GM10847 (cell line): ENCODE measurements around the gene PNPLA1.

Experiments used
- POLR2A ChIP-seq: IDR thresholded peaks from 2 replicates; pipeline ENCODE4 v1.6.1; 2011; ENCODE audit not compliant: insufficient read length; ENCODE audit errors: extremely low read depth

Gene PNPLA1

GRCh38 chr6:36269834-36270705, at the start of gene PNPLA1:
TSS of gene PNPLA1 (plus strand) at chr6:36270060. CDS start at chr6:36270460, 400 bp downstream.
- TF ChIP-seq POLR2A: no peak

DNA sequence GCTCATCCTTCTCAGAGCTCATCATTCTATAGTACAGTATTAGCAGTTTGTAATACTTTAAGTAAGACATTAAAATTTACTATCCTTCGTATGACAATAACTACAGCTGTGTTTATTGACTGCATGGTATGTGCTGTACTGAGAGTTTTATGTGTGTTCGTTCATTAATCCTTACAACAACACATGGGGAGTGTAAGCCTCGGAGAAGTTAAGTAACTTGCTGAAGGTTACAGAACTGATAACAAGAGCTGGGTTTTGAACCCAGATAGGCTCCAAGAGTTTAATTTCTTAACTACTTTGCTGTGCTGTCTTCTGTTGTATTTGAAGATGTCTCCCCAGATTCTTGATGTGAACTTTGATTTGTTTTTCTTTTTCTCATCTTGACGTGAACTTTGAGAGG, 49.6 kb upstream of the PNPLA1 start:
- TF ChIP-seq POLR2A: no peak

- TF ChIP-seq POLR2A: no peak
These were observed 48.2 kb upstream of the PNPLA1 start for GRCh38 chr6:36221674-36222073.

- TF ChIP-seq POLR2A: no peak
These were observed 46.9 kb upstream of the PNPLA1 start for GRCh38 chr6:36222924-36223323.

GRCh38 chr6:36223706-36224105, 46.2 kb upstream of the PNPLA1 start:
- no peak for TF ChIP-seq POLR2A

DNA sequence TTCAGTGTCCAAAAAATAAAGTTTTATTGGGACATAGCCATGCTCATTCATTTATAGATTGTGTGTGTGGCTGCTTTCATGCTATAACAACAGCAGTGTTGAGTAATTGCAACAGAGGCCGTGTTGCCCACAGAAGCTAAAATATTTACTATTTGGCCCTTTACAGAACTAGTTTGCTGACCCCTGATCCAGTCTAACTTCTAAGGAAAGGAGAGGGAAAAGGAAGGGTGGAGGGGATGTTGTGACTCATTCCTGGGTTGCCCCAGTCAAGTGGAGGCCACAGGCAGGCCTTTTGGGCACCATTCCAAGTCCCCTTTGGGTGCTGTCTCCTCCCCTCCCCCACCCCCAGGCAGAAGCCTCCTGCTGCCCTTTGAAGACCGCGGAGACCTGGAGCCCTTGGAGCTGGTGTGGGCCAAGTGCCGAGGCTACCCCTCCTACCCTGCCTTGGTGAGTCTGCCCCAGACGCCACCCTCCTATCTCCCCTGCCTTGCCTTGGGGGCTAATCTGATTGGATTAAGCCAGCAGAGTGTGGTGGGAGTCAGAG, 44.9 kb upstream of the PNPLA1 start:
- no peak for TF ChIP-seq POLR2A

DNA sequence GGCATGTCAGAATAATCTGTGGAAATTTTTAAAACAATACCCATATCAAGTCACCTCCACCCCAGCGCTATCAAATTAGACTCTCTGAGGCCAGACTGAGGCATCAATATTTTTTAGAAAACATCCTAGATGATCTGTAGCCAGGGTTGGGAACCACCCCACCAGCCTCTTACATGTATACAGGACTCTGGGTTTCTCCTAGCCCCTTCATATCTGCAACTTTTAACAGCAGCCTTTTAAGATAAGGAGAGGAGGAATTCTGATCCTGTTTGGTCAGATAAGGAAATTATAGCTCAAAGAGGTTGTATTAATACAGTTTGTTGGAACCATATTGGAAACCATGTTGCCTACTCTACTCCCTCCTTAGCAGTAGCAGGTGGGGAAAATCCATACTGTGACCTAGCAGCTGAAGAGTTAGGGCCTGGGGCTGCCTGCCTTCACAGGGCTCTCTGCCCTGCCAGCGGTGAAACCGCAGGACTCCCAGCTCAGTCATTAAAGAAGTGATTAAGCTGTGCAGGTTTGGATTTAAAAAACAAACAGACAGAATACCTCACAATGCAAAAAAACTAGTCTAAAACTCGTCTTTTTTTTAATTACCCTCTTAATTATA, 43.3 kb upstream of the PNPLA1 start:
- TF ChIP-seq POLR2A: no peak

GRCh38 chr6:36227379-36228228, 42.3 kb upstream of the PNPLA1 start:
- TF ChIP-seq POLR2A: no peak

- TF ChIP-seq POLR2A: no peak
These were observed 40.6 kb upstream of the PNPLA1 start for GRCh38 chr6:36229223-36229622.

DNA sequence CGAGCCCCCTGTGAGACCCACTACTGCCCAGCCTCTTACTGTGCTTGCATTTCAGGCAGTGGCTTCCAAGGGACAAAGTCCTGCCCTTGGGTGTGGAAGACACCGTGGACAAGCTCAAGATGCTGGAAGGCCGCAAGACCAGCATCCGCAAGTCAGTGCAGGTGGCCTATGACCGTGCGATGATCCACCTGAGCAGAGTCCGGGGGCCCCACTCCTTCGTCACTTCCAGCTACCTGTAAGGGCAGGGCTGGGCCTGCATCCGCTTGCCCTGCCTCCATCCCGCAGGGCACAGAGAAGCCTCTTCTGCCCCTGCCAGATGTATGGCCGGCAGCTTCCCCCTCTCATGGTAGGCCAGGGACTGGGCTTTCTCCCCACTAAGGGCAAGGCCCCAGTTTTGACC, 39.5 kb upstream of the PNPLA1 start:
- TF ChIP-seq POLR2A: no peak

DNA sequence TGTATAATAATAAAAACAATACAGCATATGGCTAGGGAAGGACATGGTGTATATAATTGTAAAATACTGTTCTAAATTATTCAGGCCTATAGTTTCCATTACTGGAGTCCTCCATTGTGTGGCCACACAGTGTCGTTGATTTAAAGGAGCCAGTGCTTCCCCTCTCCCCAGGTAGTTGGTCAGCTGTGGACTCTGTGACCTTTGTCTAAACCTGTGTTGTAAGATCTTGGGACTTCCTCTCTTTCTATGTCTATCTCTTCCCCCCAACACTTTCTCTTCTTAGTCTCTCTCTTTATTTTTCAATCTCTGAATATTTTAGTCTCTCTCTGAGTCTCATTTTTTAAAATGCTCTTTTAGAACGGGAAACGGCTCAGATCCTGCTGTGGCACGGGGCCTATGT, 37.7 kb upstream of the PNPLA1 start:
- no peak for TF ChIP-seq POLR2A

- no peak for TF ChIP-seq POLR2A
These were observed 34.6 kb upstream of the PNPLA1 start for GRCh38 chr6:36235309-36235708.

GRCh38 chr6:36235862-36236261, 34.0 kb upstream of the PNPLA1 start:
- TF ChIP-seq POLR2A: no peak

DNA sequence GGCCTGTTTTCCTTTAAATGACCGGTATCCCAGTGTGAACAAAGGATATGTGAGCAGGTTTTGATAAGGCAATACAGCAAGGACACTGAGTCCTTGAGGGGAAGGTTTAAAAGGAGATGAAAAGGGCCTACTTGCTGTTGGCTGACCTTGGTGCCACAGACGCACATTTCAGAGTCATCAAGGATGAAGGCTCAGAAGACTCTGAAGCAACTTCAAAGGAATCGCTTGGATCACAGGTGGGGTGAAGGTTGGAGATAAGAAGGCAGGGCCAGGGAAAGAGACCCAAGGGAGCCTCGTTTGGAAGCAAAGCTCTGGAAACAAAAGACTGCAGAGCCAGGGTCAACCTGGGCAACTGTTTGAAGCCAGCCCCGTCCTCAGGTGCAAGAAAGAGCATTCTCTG, 30.1 kb upstream of the PNPLA1 start:
- no peak for TF ChIP-seq POLR2A

DNA sequence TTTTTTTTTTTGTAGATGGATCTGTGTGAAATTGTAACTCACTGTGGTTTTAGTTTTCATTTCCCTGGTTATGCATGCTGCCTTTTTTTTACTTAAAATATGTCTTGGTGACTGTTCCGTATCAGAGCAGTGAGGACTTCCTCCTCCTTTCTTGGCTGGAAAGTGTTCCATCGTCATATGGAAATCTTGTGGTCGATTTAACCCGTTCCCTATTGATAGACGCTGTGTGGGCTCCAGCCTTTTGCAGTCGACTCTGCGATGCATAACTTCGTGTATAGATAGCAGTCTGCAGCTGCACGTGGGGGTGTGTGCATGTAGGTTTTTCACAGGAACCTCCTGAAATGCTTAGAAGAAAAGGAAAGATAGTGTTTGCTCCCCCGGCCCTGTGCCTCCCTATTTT, 28.1 kb upstream of the PNPLA1 start:
- TF ChIP-seq POLR2A: no peak

- no peak for TF ChIP-seq POLR2A
These were observed 27.7 kb upstream of the PNPLA1 start for GRCh38 chr6:36242161-36242560.

GRCh38 chr6:36242626-36243025, 27.2 kb upstream of the PNPLA1 start:
- no peak for TF ChIP-seq POLR2A
